GM12892 (cell line): ENCODE results near the gene PLAAT3.
"Not testable (repeated sequence)": the region's sequence is repeated elsewhere in the genome, so short reads cannot be mapped to it uniquely, and the experiment has no call there.

Experiments used
- POLR2A ChIP-seq: IDR thresholded peaks from 2 replicates; pipeline ENCODE4 v1.6.1; 2011; ENCODE audit warnings: low read depth, low read length, control low read depth
- POLR2AphosphoS5 ChIP-seq: IDR thresholded peaks from 2 replicates; pipeline ENCODE4 v1.6.1; 2011; ENCODE audit warnings: low read depth, low read length, control low read depth

DNA sequence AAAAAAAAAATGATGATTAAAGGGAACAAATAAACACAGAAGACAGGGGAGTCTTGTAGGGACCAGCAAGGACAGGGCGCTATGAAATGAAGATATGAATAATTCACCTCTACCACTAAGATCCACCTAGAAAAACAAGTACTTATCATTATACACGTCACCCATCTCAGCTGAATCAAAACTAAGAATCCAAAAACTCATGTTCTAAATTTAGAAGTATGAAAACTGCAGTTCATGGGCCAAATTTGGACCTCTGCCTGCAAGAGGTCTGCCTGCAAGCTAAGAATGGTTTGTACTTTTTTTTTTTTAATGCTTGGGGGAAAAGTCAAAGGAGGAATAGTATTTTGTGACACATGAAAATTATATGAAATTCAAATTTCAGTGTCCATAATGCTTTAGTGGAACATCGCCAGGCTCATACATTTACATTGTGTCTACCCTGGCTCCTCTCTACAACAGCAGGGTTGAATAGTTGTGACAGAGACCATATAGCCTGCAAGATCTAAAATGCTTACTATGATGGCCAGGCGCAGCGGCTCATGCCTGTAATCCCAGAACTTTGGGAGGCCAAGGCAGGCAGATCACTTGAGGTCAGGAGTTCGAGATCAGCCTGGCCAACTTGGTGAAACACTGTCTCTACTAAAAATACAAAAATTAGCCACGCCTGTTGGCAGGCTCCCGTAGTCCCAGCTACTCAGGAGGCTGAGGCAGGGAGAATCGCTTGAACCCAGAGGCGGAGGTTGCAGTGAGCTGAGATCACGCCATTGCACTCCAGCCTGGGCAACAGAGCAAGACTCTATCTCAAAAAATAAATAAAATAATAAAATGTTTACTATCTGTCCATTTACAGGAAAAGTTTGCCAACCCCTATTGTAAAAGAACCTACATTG is 11.7 kb downstream of the PLAAT3 start:
- TF ChIP-seq POLR2A, POLR2AphosphoS5: not testable (repeated sequence)
